PC-3 (cell line): ENCODE data around the gene AKAP13. TPM values are rescaled to one million over a fixed set of nuclear protein-coding genes. Genes with fewer than 3 reads are reported as not detected.

Source experiments
- ATAC-seq: fragments of 200-7000 bp; cut with Tn5 transposase; 2 replicates; pipeline ENCODE4 v1.9.1; 2020; ENCODE audit warnings: mild to moderate bottlenecking, moderate library complexity
- BruUV-seq: library from RNA; stranded (reverse); fragments of 400-500 nt; replicated peaks from 2 replicates; lab custom pipeline; 2021; lab: Mats Ljungman, UMichigan
- CTCF ChIA-PET: fragments of 300-600 bp; sonication (Branson Sonifier 250); formaldehyde crosslinking; loops from one replicate; lab custom pipeline; 2022; ENCODE audit warnings: antibody characterized with exemption; lab: Charles Lee
- POLR2A ChIA-PET: fragments of 300-600 bp; sonication (Branson Sonifier 250); formaldehyde crosslinking; loops from one replicate; lab custom pipeline; 2022; ENCODE audit warnings: antibody characterized with exemption; ENCODE audit not compliant: unreplicated experiment; lab: Charles Lee
- DNase-seq: peaks from one replicate; pipeline ENCODE4 v3.0.0-alpha.2; 2015
- H2AFZ ChIP-seq: fragments of 300-600 bp; sonication (generic); 2 replicates; pipeline ENCODE4 v1.6.0; 2016; ENCODE audit warnings: antibody characterized with exemption, low read length
- H3F3A ChIP-seq: fragments of 300-600 bp; sonication (generic); one replicate; pipeline ENCODE4 v1.6.0; 2017; ENCODE audit warnings: antibody characterized with exemption, low read length, control low read depth, mild to moderate bottlenecking; ENCODE audit not compliant: unreplicated experiment
- H3K27ac ChIP-seq: fragments of 300-600 bp; sonication (generic); 2 replicates; pipeline ENCODE4 v1.5.1; 2016; ENCODE audit warnings: mild to moderate bottlenecking, low read length
- H3K27me3 ChIP-seq: fragments of 300-600 bp; sonication (generic); 2 replicates; pipeline ENCODE4 v1.6.1; 2016; ENCODE audit warnings: low read length, mixed read lengths
- H3K36me3 ChIP-seq: fragments of 300-600 bp; sonication (generic); 2 replicates; pipeline ENCODE4 v1.6.1; 2016; ENCODE audit warnings: low read depth, mixed run types, low read length, mixed read lengths
- H3K4me1 ChIP-seq: fragments of 300-600 bp; sonication (generic); 2 replicates; pipeline ENCODE4 v1.5.1; 2016; ENCODE audit warnings: low read length; ENCODE audit not compliant: insufficient read depth
- H3K4me2 ChIP-seq: fragments of 300-600 bp; sonication (generic); 2 replicates; pipeline ENCODE4 v1.6.0; 2016; ENCODE audit warnings: low read length
- H3K4me3 ChIP-seq: fragments of 300-600 bp; sonication (generic); 2 replicates; pipeline ENCODE4 v1.5.1; 2016; ENCODE audit warnings: mild to moderate bottlenecking, low read length, mixed read lengths
- H3K79me2 ChIP-seq: fragments of 300-600 bp; sonication (generic); 2 replicates; pipeline ENCODE4 v1.6.1; 2017; ENCODE audit warnings: low read length, mixed read lengths
- H3K9ac ChIP-seq: fragments of 300-600 bp; sonication (generic); 2 replicates; pipeline ENCODE4 v1.6.0; 2016; ENCODE audit warnings: mild to moderate bottlenecking, low read length
- H3K9me2 ChIP-seq: fragments of 300-600 bp; sonication (generic); replicated peaks from 2 replicates; pipeline ENCODE4 v1.6.1; 2016; ENCODE audit warnings: mixed run types, low read length, mixed read lengths
- H3K9me3 ChIP-seq: fragments of 300-600 bp; sonication (generic); 2 replicates; pipeline ENCODE4 v1.6.1; 2016; ENCODE audit warnings: low read length, mixed read lengths
- H4K20me1 ChIP-seq: fragments of 300-600 bp; sonication (generic); 2 replicates; pipeline ENCODE4 v1.6.1; 2016; ENCODE audit warnings: low read length, mixed read lengths
- EZH2 ChIP-seq: fragments of 300-600 bp; sonication (generic); IDR thresholded peaks from one replicate; pipeline ENCODE4 v1.6.1; 2017; ENCODE audit warnings: antibody characterized with exemption, mild to moderate bottlenecking, low read length; ENCODE audit not compliant: unreplicated experiment
- EZH2phosphoT487 ChIP-seq: fragments of 300-600 bp; sonication (generic); IDR thresholded peaks from 2 replicates; pipeline ENCODE4 v1.6.1; 2018; ENCODE audit warnings: mild to moderate bottlenecking, antibody characterized with exemption, low read length, borderline replicate concordance
- intact Hi-C: fragments of 100-400 bp; cut with micrococcal nuclease; formaldehyde crosslinking; loops from 2 replicates; pipeline ENCODE4 v1.9.0; 2023
- total RNA-seq: library from RNA; depleted of rRNA; stranded (reverse); fragments of >200 nt; gene quantifications from 2 replicates; pipeline ENCODE4 v1.2.3, GENCODE V29; 2014
- TF ChIP-seq, protein P1 (sequence below): fragments of 300-600 bp; sonication (generic); conservative IDR thresholded peaks from 2 replicates; pipeline ENCODE4 v1.5.1; 2017; ENCODE audit warnings: antibody characterized with exemption, low read depth, mild to moderate bottlenecking, low read length

AKAP13 gene
- total RNA-seq, 1 experiment from 2014 or later, result 36.8 TPM

DNA sequence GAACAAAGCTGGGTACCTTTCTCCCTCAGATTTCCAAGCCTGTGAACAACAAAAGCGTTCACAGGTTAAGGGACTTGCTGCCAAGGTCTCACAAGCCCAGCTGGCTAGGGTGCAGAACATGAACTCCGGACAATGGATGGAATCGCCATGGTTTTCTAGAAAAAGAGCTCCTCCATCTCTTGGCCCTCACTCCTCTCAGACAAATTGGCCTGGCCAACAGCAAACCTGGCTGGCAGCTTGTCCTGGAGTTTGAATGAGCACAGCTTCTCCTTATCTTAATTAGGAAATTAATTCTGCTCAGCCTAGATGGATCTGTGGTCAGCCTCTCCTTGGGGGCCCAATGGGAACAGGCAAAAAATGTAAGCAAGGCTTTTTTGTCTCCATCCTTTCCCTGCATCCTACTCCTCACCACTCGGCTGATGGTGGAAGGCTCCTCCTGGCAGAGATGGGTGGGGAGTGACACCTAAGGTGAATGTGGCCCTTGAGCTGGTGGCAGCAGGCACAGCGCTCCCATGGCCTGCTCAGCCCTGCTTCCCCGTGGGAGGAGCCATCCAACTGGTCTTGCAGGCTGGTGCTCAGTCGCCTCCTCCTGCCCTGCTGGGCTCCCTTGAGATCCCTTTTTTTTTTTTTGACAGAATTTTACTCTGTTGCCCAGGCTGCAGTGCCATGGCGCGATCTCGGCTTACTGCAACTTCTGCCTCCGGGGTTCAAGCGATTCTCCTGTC lies 408.5 kb downstream of the AKAP13 start:
- H4K20me1 ChIP-seq, result peaks cover 7% of the 10 kb centered on the region; the same call in 1 of the 2 replicates
- H3F3A ChIP-seq, result no peaks in the 10 kb centered on the region
- no peak overlapping the region for H3K9ac ChIP-seq
- H3K9me3 ChIP-seq, result no peaks in the 10 kb centered on the region
- no peaks in the 10 kb centered on the region for H3K36me3 ChIP-seq
- no peak overlapping the region for H3K27ac ChIP-seq
- ATAC-seq, result no peak
- TF ChIP-seq EZH2 (no peak), EZH2phosphoT487 (no peak)
- TF ChIP-seq, protein P1, sequence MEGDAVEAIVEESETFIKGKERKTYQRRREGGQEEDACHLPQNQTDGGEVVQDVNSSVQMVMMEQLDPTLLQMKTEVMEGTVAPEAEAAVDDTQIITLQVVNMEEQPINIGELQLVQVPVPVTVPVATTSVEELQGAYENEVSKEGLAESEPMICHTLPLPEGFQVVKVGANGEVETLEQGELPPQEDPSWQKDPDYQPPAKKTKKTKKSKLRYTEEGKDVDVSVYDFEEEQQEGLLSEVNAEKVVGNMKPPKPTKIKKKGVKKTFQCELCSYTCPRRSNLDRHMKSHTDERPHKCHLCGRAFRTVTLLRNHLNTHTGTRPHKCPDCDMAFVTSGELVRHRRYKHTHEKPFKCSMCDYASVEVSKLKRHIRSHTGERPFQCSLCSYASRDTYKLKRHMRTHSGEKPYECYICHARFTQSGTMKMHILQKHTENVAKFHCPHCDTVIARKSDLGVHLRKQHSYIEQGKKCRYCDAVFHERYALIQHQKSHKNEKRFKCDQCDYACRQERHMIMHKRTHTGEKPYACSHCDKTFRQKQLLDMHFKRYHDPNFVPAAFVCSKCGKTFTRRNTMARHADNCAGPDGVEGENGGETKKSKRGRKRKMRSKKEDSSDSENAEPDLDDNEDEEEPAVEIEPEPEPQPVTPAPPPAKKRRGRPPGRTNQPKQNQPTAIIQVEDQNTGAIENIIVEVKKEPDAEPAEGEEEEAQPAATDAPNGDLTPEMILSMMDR, result no peak
- H3K9me2 ChIP-seq, result no peaks in the 10 kb centered on the region
- CTCF ChIA-PET, result no interaction called here
- H3K4me2 ChIP-seq, result no peak overlapping the region
- POLR2A ChIA-PET, result no interaction called here
- intact Hi-C loops, result no loop called here
- peaks cover 78% of the 10 kb centered on the region for H3K79me2 ChIP-seq
- H2AFZ ChIP-seq, result no peak overlapping the region
- no peaks in the 10 kb centered on the region for H3K27me3 ChIP-seq
- BruUV-seq, result no TSS peak
- H3K4me3 ChIP-seq, result no peak overlapping the region
- DNase-seq, result peak; percentile 19
- H3K4me1 ChIP-seq, result peaks cover 45% of the 10 kb centered on the region

DNA sequence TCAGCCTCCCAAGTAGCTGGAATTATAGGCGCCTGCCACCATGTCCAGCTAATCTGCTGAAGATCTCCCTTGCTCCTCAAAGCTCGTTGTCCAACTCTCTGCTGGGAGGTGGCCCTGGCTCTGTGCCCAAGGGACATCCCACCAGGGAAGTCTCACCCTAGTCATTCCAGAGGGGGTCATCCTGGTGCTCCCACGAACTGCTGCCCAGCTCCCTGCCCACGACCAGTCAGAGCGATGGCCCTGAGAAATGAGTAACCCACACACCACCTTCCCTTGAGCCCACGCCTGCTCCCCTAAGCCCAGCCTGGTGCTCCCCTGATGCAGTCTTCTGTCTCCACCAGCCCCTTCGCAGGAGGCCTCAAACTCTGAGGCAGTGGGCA lies 409.1 kb downstream of the AKAP13 start:
- Histone ChIP-seq H3K9me3 (no peaks in the 10 kb centered on the region), H3K9me2 (no peaks in the 10 kb centered on the region), H3K79me2 (peaks cover 78% of the 10 kb centered on the region), H3K27me3 (no peaks in the 10 kb centered on the region), H3F3A (no peaks in the 10 kb centered on the region), H3K9ac (no peak overlapping the region), H3K36me3 (no peaks in the 10 kb centered on the region), H3K4me3 (no peak overlapping the region), H3K4me1 (peaks cover 44% of the 10 kb centered on the region), H4K20me1 (peaks cover 7% of the 10 kb centered on the region; the same call in 1 of the 2 replicates), H2AFZ (no peak overlapping the region), H3K27ac (no peak overlapping the region), H3K4me2 (no peak overlapping the region)
- DNase-seq (no peak), ATAC-seq (no peak)
- BruUV-seq, result no TSS peak
- TF ChIP-seq, protein P1, result no peak
- TF ChIP-seq EZH2phosphoT487, result no peak
- no peak for TF ChIP-seq EZH2
- intact Hi-C loops, result no loop called here
- CTCF ChIA-PET, result no interaction called here
- POLR2A ChIA-PET, result no interaction called here

DNA sequence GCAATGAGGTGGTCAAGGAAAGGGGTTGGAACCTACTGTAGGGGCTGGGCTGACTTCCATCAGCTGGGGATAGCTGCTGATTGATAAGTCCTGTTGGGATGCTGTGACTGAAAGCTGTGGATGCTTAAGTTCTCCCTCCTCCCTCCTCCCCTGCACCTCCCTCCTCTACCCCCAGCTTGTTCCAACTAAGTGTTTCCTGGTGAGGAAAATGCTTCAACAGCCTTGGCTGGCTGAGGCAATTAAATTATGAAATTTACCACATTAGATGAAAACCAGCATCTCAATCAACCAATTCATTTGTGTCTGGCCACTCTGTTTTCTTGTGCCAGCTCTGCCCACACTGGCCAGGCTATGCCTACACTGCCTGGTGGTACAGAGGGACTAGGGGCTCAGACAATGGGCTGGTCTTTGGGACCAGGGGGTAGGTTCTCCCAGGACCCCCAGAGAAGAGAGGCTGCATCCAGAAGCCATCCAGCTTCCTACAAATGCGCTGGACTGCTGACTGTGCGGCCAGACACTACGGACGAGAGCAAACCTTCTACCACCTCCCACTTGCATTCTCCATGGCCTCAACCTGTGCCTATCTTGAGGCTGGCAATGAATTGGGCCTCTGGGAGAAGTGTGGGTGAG lies 411.8 kb downstream of the AKAP13 start:
- Histone ChIP-seq H3F3A (no peaks in the 10 kb centered on the region), H2AFZ (no peak overlapping the region), H3K4me3 (no peak overlapping the region), H3K4me2 (peak overlapping the region; percentile 99; the same call in 1 of the 2 replicates), H4K20me1 (peaks cover 7% of the 10 kb centered on the region; the same call in 1 of the 2 replicates), H3K27me3 (no peaks in the 10 kb centered on the region), H3K9me3 (no peaks in the 10 kb centered on the region), H3K9ac (no peak overlapping the region), H3K79me2 (peaks cover 68% of the 10 kb centered on the region), H3K4me1 (peaks cover 26% of the 10 kb centered on the region), H3K36me3 (no peaks in the 10 kb centered on the region), H3K27ac (no peak overlapping the region), H3K9me2 (no peaks in the 10 kb centered on the region)
- DNase-seq, result no peak
- intact Hi-C loops, result no loop called here
- BruUV-seq, result no TSS peak
- TF ChIP-seq EZH2, result no peak
- TF ChIP-seq, protein P1, result no peak
- no peak for TF ChIP-seq EZH2phosphoT487
- CTCF ChIA-PET, result no interaction called here
- POLR2A ChIA-PET, result no interaction called here
- no peak for ATAC-seq
